SK-N-SH treated with all-trans-retinoic acid at 6 μM for 48 hours (cell line): ENCODE measurements around the gene RXRG.

ENCODE experiments used
- ATAC-seq: fragments of 200-7000 bp; cut with Tn5 transposase; 3 replicates; pipeline ENCODE4 v1.9.1; 2020; ENCODE audit warnings: mild to moderate bottlenecking, moderate library complexity
- ARNTL ChIP-seq: fragments of 450-650 bp; formaldehyde crosslinking; IDR thresholded peaks from 2 replicates; pipeline ENCODE4 v1.5.0; 2020; ENCODE audit warnings: low read depth, mild to moderate bottlenecking, moderate library complexity, borderline replicate concordance
- BACH2 ChIP-seq: fragments of 250-450 bp; sonication (Bioruptor Pico); IDR thresholded peaks from 2 replicates; pipeline ENCODE4 v1.9.0; 2021; ENCODE audit warnings: mild to moderate bottlenecking, borderline replicate concordance
- CSDC2 ChIP-seq: fragments of 250-450 bp; sonication (Bioruptor Pico); IDR thresholded peaks from 2 replicates; pipeline ENCODE4 v1.5.0; 2020; ENCODE audit warnings: mild to moderate bottlenecking, moderate library complexity
- CSRNP3 ChIP-seq: fragments of 250-450 bp; sonication (Bioruptor Pico); IDR thresholded peaks from 2 replicates; pipeline ENCODE4 v1.5.1; 2021; ENCODE audit warnings: mild to moderate bottlenecking, moderate library complexity
- ESRRG ChIP-seq: fragments of 250-450 bp; sonication (Bioruptor Pico); IDR thresholded peaks from 2 replicates; pipeline ENCODE4 v1.6.1; 2021; ENCODE audit warnings: mild to moderate bottlenecking
- GLIS3 ChIP-seq: fragments of 250-450 bp; sonication (Bioruptor Pico); IDR thresholded peaks from 2 replicates; pipeline ENCODE4 v1.5.0; 2020; ENCODE audit warnings: mild to moderate bottlenecking, moderate library complexity
- ISL1 ChIP-seq: fragments of 250-450 bp; sonication (Bioruptor Pico); IDR thresholded peaks from 2 replicates; pipeline ENCODE4 v2.1.2; 2022; ENCODE audit warnings: mild to moderate bottlenecking, moderate library complexity
- OSR1 ChIP-seq: fragments of 250-450 bp; sonication (Bioruptor Pico); IDR thresholded peaks from 2 replicates; pipeline ENCODE4 v1.8.0; 2022; ENCODE audit warnings: moderate library complexity, mild to moderate bottlenecking, inconsistent platforms
- PATZ1 ChIP-seq: fragments of 250-450 bp; sonication (Bioruptor Pico); IDR thresholded peaks from 2 replicates; pipeline ENCODE4 v1.8.0; 2020; ENCODE audit warnings: mild to moderate bottlenecking, moderate library complexity, borderline replicate concordance
- PPARA ChIP-seq: fragments of 250-450 bp; sonication (Bioruptor Pico); IDR thresholded peaks from 2 replicates; pipeline ENCODE4 v1.5.0; 2020; ENCODE audit warnings: mild to moderate bottlenecking, borderline replicate concordance
- RARB ChIP-seq: fragments of 250-450 bp; sonication (Bioruptor Pico); IDR thresholded peaks from 2 replicates; pipeline ENCODE4 v1.8.0; 2021; ENCODE audit warnings: mild to moderate bottlenecking, moderate library complexity
- SNAI2 ChIP-seq: fragments of 250-450 bp; sonication (Bioruptor Pico); IDR thresholded peaks from 2 replicates; pipeline ENCODE4 v1.5.0; 2020; ENCODE audit warnings: mild to moderate bottlenecking, moderate library complexity
- TCF4 ChIP-seq: fragments of 250-450 bp; sonication (Bioruptor Pico); IDR thresholded peaks from 2 replicates; pipeline ENCODE4 v1.8.0; 2021; ENCODE audit warnings: mild to moderate bottlenecking, moderate library complexity, borderline replicate concordance
- ZC3H10 ChIP-seq: fragments of 250-450 bp; sonication (Bioruptor Pico); IDR thresholded peaks from 2 replicates; pipeline ENCODE4 v1.5.1; 2021; ENCODE audit warnings: mild to moderate bottlenecking, moderate library complexity
- ZFP3 ChIP-seq: fragments of 250-450 bp; sonication (Bioruptor Pico); IDR thresholded peaks from 2 replicates; pipeline ENCODE4 v1.5.0; 2020; ENCODE audit warnings: mild to moderate bottlenecking, moderate library complexity
- ZNF565 ChIP-seq: fragments of 450-650 bp; formaldehyde crosslinking; conservative IDR thresholded peaks from 2 replicates; pipeline ENCODE4 v1.5.0; 2020; ENCODE audit warnings: low read depth, mild to moderate bottlenecking, moderate library complexity
- ZNF70 ChIP-seq: fragments of 450-650 bp; formaldehyde crosslinking; IDR thresholded peaks from 2 replicates; pipeline ENCODE4 v1.5.0; 2020; ENCODE audit warnings: mild to moderate bottlenecking, moderate library complexity
- ZNF8 ChIP-seq: fragments of 450-650 bp; formaldehyde crosslinking; IDR thresholded peaks from 2 replicates; pipeline ENCODE4 v1.5.0; 2020; ENCODE audit warnings: mild to moderate bottlenecking, moderate library complexity
- TF ChIP-seq, protein P1 (sequence below): fragments of 250-450 bp; sonication (Bioruptor Pico); IDR thresholded peaks from 2 replicates; pipeline ENCODE4 v1.5.1; 2020; ENCODE audit warnings: low read depth, mild to moderate bottlenecking, moderate library complexity
- TF ChIP-seq, protein P2 (sequence below): fragments of 250-450 bp; sonication (Bioruptor Pico); IDR thresholded peaks from 2 replicates; pipeline ENCODE4 v1.8.0; 2021; ENCODE audit warnings: low read depth, mild to moderate bottlenecking, moderate library complexity, borderline replicate concordance
- TF ChIP-seq, protein P3 (sequence below): fragments of 250-450 bp; sonication (Bioruptor Pico); IDR thresholded peaks from 2 replicates; pipeline ENCODE4 v1.5.0; 2020; ENCODE audit warnings: mild to moderate bottlenecking, moderate library complexity

RXRG gene

DNA sequence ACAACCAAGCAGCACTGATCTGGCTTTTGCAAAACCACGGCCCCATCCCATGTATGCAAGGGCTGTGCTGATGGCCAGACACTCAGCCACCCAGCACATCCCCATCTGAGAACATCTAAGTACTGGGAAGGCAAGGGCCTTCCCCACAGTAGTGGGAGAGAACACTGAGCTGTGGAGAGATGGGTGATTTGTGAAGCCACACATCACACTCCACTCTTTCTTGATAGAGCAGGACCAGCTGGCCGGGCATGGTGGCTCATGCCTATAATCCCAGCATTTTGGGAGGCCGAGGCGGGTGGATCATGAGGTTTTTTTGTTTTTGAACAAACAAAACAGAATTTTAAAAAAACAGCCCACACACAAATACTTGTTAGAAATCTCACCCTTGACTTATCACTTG is 28.2 kb upstream of the RXRG start:
- ATAC-seq = no peak
- TF ChIP-seq, protein P1, sequence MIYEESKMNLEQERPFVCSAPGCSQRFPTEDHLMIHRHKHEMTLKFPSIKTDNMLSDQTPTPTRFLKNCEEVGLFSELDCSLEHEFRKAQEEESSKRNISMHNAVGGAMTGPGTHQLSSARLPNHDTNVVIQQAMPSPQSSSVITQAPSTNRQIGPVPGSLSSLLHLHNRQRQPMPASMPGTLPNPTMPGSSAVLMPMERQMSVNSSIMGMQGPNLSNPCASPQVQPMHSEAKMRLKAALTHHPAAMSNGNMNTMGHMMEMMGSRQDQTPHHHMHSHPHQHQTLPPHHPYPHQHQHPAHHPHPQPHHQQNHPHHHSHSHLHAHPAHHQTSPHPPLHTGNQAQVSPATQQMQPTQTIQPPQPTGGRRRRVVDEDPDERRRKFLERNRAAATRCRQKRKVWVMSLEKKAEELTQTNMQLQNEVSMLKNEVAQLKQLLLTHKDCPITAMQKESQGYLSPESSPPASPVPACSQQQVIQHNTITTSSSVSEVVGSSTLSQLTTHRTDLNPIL = no peak
- TF ChIP-seq RARB (no peak), ZNF565 (CRISPR knock-in tag) (no peak), ZC3H10 (CRISPR knock-in tag) (no peak), ZNF8 (no peak), CSRNP3 (CRISPR knock-in tag) (no peak)

DNA sequence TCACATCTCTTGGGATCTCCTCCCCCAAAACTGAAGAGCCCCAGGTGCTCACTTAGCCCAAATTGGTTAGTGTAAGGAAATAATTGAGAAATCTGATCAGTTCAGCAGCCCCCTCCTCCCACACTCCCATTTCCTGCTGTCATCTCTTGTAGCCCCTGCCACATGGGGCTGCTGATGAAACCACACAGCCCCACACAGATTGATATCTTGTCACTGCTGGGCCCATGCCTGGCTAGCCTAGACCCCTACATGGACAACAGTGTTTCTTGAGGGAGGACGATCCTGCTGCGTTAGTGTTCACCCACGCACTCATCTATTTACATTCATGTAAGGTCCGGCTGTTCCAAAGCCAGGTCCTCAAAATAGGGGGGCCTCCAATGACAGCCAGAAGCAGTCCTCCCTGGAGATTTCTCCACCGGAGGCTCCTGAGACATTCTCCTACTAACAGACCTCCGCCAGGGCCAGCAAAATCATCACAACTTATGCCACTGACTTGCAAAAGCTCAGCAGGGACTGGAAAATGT is 23.9 kb upstream of the RXRG start:
- no peak for ATAC-seq
- TF ChIP-seq SNAI2 (no peak), ZFP3 (no peak), RARB (no peak), ZNF565 (CRISPR knock-in tag) (no peak), OSR1 (CRISPR knock-in tag) (no peak), ESRRG (CRISPR knock-in tag) (no peak), CSRNP3 (CRISPR knock-in tag) (no peak), PATZ1 (no peak), ZNF70 (CRISPR knock-in tag) (no peak), TCF4 (no peak), BACH2 (CRISPR knock-in tag) (no peak), ISL1 (CRISPR knock-in tag) (no peak), GLIS3 (CRISPR knock-in tag) (no peak), CSDC2 (CRISPR knock-in tag) (no peak), ARNTL (CRISPR knock-in tag) (no peak), PPARA (CRISPR knock-in tag) (no peak)
- TF ChIP-seq, protein P2, sequence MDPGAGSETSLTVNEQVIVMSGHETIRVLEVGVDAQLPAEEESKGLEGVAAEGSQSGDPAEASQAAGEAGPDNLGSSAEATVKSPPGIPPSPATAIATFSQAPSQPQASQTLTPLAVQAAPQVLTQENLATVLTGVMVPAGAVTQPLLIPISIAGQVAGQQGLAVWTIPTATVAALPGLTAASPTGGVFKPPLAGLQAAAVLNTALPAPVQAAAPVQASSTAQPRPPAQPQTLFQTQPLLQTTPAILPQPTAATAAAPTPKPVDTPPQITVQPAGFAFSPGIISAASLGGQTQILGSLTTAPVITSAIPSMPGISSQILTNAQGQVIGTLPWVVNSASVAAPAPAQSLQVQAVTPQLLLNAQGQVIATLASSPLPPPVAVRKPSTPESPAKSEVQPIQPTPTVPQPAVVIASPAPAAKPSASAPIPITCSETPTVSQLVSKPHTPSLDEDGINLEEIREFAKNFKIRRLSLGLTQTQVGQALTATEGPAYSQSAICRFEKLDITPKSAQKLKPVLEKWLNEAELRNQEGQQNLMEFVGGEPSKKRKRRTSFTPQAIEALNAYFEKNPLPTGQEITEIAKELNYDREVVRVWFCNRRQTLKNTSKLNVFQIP (CRISPR knock-in tag) = no peak
- TF ChIP-seq, protein P1 = no peak
- TF ChIP-seq, protein P3, sequence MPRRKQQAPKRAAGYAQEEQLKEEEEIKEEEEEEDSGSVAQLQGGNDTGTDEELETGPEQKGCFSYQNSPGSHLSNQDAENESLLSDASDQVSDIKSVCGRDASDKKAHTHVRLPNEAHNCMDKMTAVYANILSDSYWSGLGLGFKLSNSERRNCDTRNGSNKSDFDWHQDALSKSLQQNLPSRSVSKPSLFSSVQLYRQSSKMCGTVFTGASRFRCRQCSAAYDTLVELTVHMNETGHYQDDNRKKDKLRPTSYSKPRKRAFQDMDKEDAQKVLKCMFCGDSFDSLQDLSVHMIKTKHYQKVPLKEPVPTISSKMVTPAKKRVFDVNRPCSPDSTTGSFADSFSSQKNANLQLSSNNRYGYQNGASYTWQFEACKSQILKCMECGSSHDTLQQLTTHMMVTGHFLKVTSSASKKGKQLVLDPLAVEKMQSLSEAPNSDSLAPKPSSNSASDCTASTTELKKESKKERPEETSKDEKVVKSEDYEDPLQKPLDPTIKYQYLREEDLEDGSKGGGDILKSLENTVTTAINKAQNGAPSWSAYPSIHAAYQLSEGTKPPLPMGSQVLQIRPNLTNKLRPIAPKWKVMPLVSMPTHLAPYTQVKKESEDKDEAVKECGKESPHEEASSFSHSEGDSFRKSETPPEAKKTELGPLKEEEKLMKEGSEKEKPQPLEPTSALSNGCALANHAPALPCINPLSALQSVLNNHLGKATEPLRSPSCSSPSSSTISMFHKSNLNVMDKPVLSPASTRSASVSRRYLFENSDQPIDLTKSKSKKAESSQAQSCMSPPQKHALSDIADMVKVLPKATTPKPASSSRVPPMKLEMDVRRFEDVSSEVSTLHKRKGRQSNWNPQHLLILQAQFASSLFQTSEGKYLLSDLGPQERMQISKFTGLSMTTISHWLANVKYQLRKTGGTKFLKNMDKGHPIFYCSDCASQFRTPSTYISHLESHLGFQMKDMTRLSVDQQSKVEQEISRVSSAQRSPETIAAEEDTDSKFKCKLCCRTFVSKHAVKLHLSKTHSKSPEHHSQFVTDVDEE (CRISPR knock-in tag) = no peak
